Limb (tissue), 2 donors: ENCODE measurements around the gene FOSL2.

ENCODE experiments used
- DNase-seq, 2 donors: peaks; one replicate each; pipeline ENCODE4 v3.0.0-alpha.2; 2016; ENCODE audit errors: extremely low spot score in 2 of 2

Gene FOSL2

GRCh38 chr2:28394997-28395333, 2.3 kb downstream of the FOSL2 start:
- DNase-seq: no peak

DNA sequence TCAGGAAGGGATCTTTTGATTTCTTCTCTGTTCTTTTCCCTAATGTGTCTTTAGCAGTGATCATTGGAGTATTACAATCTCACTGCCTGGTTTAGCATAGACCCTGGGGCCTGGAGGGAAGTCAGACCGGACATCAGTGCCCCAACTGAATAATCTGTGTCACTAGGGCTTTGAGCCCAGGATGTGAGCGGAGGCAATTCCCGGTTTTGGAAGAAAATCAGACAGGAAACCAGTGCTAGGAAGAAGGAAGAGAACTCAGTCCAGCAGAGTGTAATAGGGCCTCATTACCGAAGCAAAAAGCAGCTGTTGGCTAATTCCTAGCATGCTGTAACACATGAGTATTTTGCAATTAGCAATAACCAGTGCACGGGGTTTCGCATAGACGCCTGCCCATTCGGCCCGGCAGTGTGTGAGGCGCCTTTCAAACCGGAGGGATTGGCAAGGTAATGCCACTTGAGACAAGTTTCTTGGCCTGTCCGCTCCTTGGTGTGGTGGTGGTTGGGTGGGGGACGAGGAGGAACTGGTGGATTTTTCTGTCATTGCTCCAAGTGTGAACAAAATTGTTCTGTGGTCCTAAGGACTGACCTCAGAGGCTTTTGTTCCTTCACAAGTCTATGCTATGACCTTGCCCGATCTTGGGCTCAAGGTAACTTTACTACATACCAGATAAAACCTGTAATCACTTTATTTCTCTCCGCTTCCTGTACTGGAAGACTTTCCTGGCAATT, 2.8 kb downstream of the FOSL2 start:
- DNase-seq: no peak

GRCh38 chr2:28397043-28397381, 4.4 kb downstream of the FOSL2 start:
- DNase-seq: no peak

DNA sequence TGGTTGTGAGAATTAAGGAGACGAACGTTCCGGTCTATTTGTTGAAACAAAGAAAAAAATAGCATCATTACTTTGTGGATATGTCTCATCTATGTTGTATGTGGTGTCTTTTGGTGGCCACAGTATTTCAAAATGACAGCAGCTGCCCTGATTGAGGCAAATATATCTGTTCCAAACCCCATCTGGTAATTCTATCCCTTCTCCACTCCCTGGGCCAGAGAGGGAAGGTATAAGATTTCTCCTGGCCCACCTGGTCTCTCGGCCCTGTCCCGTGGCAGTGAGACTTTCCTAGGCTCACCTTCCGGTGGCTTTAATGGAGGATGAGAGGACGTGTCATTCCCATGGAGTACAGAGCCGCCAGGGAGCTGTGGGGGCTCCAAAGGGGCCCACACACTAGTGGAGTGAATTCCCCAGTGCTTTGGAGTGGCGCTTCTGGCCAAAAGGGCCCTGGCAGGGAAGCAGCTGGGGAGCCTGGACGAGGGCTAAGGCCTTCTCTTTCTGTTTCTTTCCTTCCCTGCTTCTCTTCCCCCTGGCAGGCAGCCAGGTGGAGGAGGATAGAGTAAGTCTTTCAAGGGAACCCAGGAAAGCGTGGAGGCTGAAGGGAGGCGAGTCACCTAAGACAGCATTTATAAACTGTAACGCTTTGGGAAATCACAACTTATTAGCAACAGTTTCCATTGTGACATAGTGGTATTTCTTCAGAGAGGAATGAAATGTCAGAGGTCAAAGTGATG, 5.6 kb downstream of the FOSL2 start:
- no peak for DNase-seq

GRCh38 chr2:28399289-28399688, 6.6 kb downstream of the FOSL2 start:
- no peak for DNase-seq

- DNase-seq: no peak
Measured at GRCh38 chr2:28399956-28400355, 7.3 kb downstream of the FOSL2 start.

- DNase-seq: no peak
Measured at GRCh38 chr2:28400419-28400818, 7.8 kb downstream of the FOSL2 start.

GRCh38 chr2:28400921-28401320, 8.3 kb downstream of the FOSL2 start:
- DNase-seq: no peak

- DNase-seq: no peak
Measured at GRCh38 chr2:28401411-28401810, 8.8 kb downstream of the FOSL2 start.

GRCh38 chr2:28401948-28402550, 9.4 kb downstream of the FOSL2 start:
- no peak for DNase-seq

- DNase-seq: no peak
Measured at GRCh38 chr2:28403370-28403956, 10.8 kb downstream of the FOSL2 start.

- no peak for DNase-seq
Measured at GRCh38 chr2:28404086-28404485, 11.4 kb downstream of the FOSL2 start.

- DNase-seq: no peak
Measured at GRCh38 chr2:28405537-28405936, 12.9 kb downstream of the FOSL2 start.

GRCh38 chr2:28406276-28407096, 13.8 kb downstream of the FOSL2 start:
- DNase-seq: no peak

DNA sequence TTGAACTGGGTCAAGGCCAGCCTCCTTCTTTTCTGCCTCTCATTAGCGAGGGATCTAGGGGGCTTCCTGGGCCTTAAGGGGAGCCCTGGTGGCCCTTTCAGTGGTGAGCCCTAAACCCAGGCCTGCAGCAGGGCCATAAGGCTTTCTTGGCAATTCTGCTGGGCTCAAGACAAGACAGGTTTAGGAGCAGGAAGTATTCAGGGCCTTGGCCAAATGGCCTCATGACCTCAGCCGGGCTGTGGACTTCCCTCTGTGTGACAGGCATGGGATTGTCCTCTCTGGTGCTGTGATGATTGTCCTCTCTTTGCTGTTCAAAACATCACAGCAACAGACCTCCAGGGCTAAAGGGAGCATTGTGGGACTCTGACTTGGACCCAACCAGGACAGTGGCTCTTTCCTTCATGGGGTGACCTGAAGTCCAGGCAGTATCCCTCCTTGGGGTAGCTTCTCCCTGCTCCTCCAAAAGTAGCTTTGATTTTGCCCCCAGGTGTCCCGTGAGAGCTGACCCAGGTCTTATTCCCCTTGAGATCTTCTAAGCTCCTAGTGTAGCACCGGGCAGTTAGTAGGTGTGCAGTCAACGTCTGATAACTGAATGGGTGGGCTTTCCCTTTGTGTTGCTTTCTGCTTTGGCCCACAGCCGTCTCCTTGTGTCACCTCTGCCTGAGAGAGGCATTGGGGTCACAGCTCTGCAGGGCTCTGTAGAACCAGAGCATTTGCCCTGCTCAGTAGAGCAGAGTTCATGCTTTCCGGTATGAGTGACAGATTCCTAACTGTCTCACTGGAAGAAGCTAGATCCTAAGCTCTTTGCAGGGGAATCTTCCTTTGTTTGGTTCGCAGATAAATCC, 14.7 kb downstream of the FOSL2 start:
- DNase-seq: no peak

DNA sequence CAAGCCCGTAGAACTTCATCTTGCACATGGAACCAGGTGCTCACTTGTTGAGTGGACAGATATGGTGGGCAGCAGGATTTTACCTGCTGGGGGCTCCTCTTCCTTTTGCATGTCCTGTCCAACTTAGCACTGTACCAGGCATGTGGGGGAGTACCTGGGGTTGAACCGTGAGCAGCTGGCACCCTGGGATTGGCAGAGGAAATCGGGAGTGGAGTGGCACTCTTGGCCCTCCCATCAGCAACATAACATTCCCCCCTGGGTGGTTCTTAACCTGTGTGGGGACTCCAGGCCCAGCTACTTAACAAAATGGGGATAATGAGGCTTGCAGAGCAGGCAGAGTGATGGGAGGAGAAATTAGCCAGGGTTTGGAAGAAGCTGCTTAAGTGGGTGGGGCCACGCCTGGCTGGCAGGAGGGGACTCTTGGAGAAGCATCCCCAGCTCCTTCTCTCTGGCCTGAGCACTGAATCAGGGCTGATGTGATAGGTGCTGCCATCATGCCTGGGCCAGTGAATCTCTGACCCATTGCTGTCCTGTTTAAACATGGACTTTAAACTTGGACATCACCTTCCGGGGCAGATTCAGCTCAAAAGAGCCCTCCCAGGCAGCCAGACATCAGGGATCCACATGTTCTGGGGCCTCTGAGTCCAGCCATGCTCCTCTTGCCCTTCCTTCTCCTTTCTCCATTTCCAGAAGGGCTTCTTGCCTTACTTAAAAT, 15.5 kb downstream of the FOSL2 start:
- no peak for DNase-seq

DNA sequence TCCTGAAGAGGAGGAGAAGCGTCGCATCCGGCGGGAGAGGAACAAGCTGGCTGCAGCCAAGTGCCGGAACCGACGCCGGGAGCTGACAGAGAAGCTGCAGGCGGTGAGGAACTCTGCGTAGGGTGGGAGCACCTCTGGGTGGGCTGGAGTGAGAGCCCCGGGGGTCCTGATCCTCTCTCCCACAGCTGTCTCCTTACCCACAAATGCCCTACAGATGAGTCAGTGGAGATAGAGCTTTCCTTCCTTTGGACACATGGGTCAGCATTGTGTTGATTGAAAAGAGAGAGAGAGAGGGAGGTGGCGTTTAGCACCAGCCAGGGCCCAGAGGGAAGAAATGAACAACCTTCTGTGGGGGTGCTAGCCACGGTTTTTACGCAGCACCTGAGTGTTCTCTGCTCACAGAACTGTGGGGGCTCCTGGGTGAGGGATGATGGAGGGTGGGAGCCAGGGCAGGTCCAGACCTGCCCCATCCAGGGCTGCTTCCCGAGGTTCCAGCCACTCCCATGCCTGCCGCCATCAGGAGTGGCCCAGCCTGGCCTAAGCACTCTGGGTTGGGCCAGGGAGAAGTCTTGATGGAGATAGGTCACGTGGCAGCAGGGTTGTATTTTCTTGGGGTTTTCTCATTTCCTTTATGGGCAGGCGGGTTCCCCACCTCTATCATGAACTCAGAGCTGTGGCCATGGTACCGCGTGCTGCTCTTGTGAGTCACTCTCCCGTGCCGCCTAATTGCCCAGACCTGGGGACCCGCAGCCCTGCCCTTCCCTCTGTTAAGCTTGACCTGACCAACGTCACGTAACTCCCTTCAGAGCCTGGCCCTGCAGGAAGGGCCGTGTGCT, 16.3 kb downstream of the FOSL2 start:
- no peak for DNase-seq

DNA sequence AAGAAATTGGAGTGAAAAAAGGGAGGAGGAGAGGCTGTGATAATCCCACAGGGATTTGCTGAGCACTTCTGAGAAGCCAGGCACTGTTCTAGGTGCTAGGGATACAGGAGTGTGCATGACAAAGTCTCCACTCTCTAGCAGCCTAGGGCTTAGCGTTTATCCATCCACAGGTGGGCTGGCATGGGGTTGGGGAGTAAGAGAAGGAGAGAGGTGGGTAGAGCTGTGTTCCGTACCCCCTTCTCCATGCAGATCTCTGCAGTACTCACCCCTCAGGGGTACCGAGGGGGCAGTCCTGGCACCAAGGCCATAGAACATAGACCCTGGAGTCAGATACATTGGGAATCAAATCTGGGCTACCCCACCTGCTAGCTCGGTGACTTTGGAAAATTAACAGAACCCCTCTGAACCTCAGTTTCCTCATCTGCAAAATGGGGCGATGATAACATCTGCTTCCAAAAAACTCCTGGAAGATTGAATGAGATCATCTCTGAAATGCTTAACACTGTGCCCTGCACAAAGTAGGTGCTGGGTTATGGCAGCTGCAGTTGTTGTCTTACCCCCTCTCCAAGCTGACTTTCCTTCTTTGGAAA, 18.6 kb downstream of the FOSL2 start:
- no peak for DNase-seq
